Hepatocyte (in vitro differentiated cells): ENCODE measurements around the gene MYO1F. TPM values are rescaled to one million over a fixed set of nuclear protein-coding genes. Genes with fewer than 3 reads are reported as not detected.

ENCODE experiments used
- DNase-seq: peaks from one replicate; pipeline ENCODE4 v3.0.0-alpha.2; 2016; ENCODE audit warnings: low spot score
- H2AFZ ChIP-seq: fragments of 200-600 bp; sonication (generic); 2 replicates; pipeline ENCODE4 v1.6.0; 2016; ENCODE audit warnings: antibody characterized with exemption, mild to moderate bottlenecking
- H3K27ac ChIP-seq: fragments of 200-600 bp; sonication (generic); 2 replicates; pipeline ENCODE4 v1.5.1; 2016; ENCODE audit warnings: mild to moderate bottlenecking
- H3K27me3 ChIP-seq: fragments of 200-600 bp; sonication (generic); 2 replicates; pipeline ENCODE4 v1.6.1; 2016
- H3K36me3 ChIP-seq: fragments of 200-600 bp; sonication (generic); replicated peaks from 2 replicates; pipeline ENCODE4 v1.5.1; 2016; ENCODE audit warnings: low read depth; ENCODE audit not compliant: insufficient read depth
- H3K4me1 ChIP-seq: fragments of 200-600 bp; sonication (generic); 2 replicates; pipeline ENCODE4 v1.5.1; 2016; ENCODE audit warnings: mild to moderate bottlenecking, moderate library complexity; ENCODE audit not compliant: insufficient read depth
- H3K4me2 ChIP-seq: fragments of 200-600 bp; sonication (generic); 2 replicates; pipeline ENCODE4 v1.6.0; 2016
- H3K4me3 ChIP-seq: fragments of 200-600 bp; sonication (generic); 2 replicates; pipeline ENCODE4 v1.5.1; 2016; ENCODE audit warnings: mild to moderate bottlenecking
- H3K79me2 ChIP-seq: fragments of 200-600 bp; sonication (generic); 2 replicates; pipeline ENCODE4 v1.6.0; 2017; ENCODE audit warnings: mild to moderate bottlenecking
- H3K9me2 ChIP-seq: fragments of 200-600 bp; sonication (generic); replicated peaks from 2 replicates; pipeline ENCODE4 v1.6.0; 2017; ENCODE audit warnings: mild to moderate bottlenecking; ENCODE audit not compliant: insufficient read depth
- H3K9me3 ChIP-seq: fragments of 200-600 bp; sonication (generic); 2 replicates; pipeline ENCODE4 v1.5.1; 2016; ENCODE audit warnings: low read depth, mild to moderate bottlenecking
- H4K20me1 ChIP-seq: fragments of 200-600 bp; sonication (generic); 2 replicates; pipeline ENCODE4 v1.6.0; 2016; ENCODE audit warnings: mild to moderate bottlenecking; ENCODE audit not compliant: insufficient read depth, poor library complexity, severe bottlenecking
- CTCF ChIP-seq: fragments of 200-600 bp; sonication (generic); IDR thresholded peaks from 2 replicates; pipeline ENCODE4 v1.5.1; 2016; ENCODE audit warnings: antibody characterized with exemption, mild to moderate bottlenecking; ENCODE audit not compliant: poor library complexity
- EZH2 ChIP-seq: fragments of 200-600 bp; sonication (generic); IDR thresholded peaks from 2 replicates; pipeline ENCODE4 v1.6.1; 2016; ENCODE audit warnings: antibody characterized with exemption, mild to moderate bottlenecking, borderline replicate concordance
- EZH2phosphoT487 ChIP-seq: fragments of 200-600 bp; sonication (generic); IDR thresholded peaks from one replicate; pipeline ENCODE4 v1.6.1; 2018; ENCODE audit warnings: antibody characterized with exemption, mild to moderate bottlenecking, low read depth, moderate library complexity; ENCODE audit not compliant: unreplicated experiment, severe bottlenecking
- WGBS: methylation state at CpG from one replicate; pipeline ENCODE4 v1.1.6; 2016; ENCODE audit warnings: low lambda C conversion rate; ENCODE audit errors: missing lambda C conversion rate; 5-methylcytosine and 5-hydroxymethylcytosine counted together
- polyA plus RNA-seq: library from polyadenylated mRNA; unstranded; fragments of >200 nt; fragmentation: Nextera tagmentation; extraction: Ambion mirVana; gene quantifications from 2 replicates; pipeline ENCODE4 v1.2.1, GENCODE V29; 2016
- total RNA-seq: library from RNA; depleted of rRNA; stranded (reverse); fragments of >200 nt; gene quantifications from 2 replicates; pipeline ENCODE4 v1.2.3, GENCODE V29; 2014

MYO1F gene
- total and polyA plus RNA-seq, 2 experiments from 2014 or later, result 0.13 to 1.0 TPM

GRCh38 chr19:8610041-8610935 lies 33.0 kb upstream of the MYO1F start, which contains the start of gene ADAMTS10:
Gene ADAMTS10, minus strand, starts transcription at chr19:8610715. Its CDS starts 5,005 bp downstream, at chr19:8605710.
- H3K79me2 ChIP-seq, result peaks cover 15% of the 10 kb centered on the region
- H2AFZ ChIP-seq, result peak within 1 kb of the TSS; percentile 80
- peak within 1 kb of the TSS; percentile 63 for H3K4me3 ChIP-seq
- DNase-seq, result peak; percentile 71
- H3K9me2 ChIP-seq, result no peaks in the 10 kb centered on the region
- WGBS, result 2% methylated on average over 29 of the region's 74 CpGs
- peaks cover 6% of the 10 kb centered on the region for H3K4me1 ChIP-seq
- H3K36me3 ChIP-seq, result no peaks in the 10 kb centered on the region
- TF ChIP-seq CTCF, result no peak
- TF ChIP-seq EZH2, result no peak
- TF ChIP-seq EZH2phosphoT487, result no peak
- peak within 1 kb of the TSS; percentile 87 for H3K4me2 ChIP-seq
- peak within 1 kb of the TSS; percentile 91 for H3K27ac ChIP-seq
- H3K27me3 ChIP-seq, result no peaks in the 10 kb centered on the region
- H3K9me3 ChIP-seq, result no peaks in the 10 kb centered on the region
- no peaks in the 10 kb centered on the region for H4K20me1 ChIP-seq

GRCh38 chr19:8609279-8610040 lies 32.2 kb upstream of the MYO1F start:
- TF ChIP-seq EZH2 (no peak), CTCF (peak; percentile 27)
- no peaks in the 10 kb centered on the region for H4K20me1 ChIP-seq
- no peaks in the 10 kb centered on the region for H3K9me3 ChIP-seq
- peak overlapping the region; percentile 80 for H2AFZ ChIP-seq
- peak overlapping the region; percentile 63 for H3K4me3 ChIP-seq
- H3K4me2 ChIP-seq, result peak overlapping the region; percentile 87
- peaks cover 15% of the 10 kb centered on the region for H3K79me2 ChIP-seq
- no peaks in the 10 kb centered on the region for H3K27me3 ChIP-seq
- H3K4me1 ChIP-seq, result peaks cover 6% of the 10 kb centered on the region
- peak; percentile 78 for DNase-seq
- no peaks in the 10 kb centered on the region for H3K36me3 ChIP-seq
- 3% methylated on average over 38 of the region's 47 CpGs for WGBS
- H3K27ac ChIP-seq, result peak overlapping the region; percentile 91
- no peaks in the 10 kb centered on the region for H3K9me2 ChIP-seq

- DNase-seq, result no peak
- WGBS, result 41% methylated on average over 4 of the region's 5 CpGs
- peaks cover 6% of the 10 kb centered on the region for H3K4me1 ChIP-seq
- no peaks in the 10 kb centered on the region for H4K20me1 ChIP-seq
- no peaks in the 10 kb centered on the region for H3K27me3 ChIP-seq
- no peaks in the 10 kb centered on the region for H3K9me3 ChIP-seq
- H3K9me2 ChIP-seq, result no peaks in the 10 kb centered on the region
- H3K79me2 ChIP-seq, result peaks cover 15% of the 10 kb centered on the region
- peak overlapping the region; percentile 87 for H3K4me2 ChIP-seq
- H3K27ac ChIP-seq, result peak overlapping the region; percentile 91
- no peak overlapping the region for H3K4me3 ChIP-seq
- H3K36me3 ChIP-seq, result no peaks in the 10 kb centered on the region
- no peak overlapping the region for H2AFZ ChIP-seq
- TF ChIP-seq CTCF, result no peak
- TF ChIP-seq EZH2, result no peak
- TF ChIP-seq EZH2phosphoT487, result no peak
Measured at GRCh38 chr19:8608941-8609278, 31.7 kb upstream of the MYO1F start.
